NCI-H82 treated with DMSO at 0.1 percent for 48 hours (cell line): Measurements from ENCODE around the gene USP34.

Experiments used
- DNase-seq: peaks from one replicate; lab custom pipeline; 2025; ENCODE audit not compliant: unreplicated experiment; lab: John Stamatoyannopoulos, UW

USP34 gene

GRCh38 chr2:61327173-61327572 is 143.7 kb downstream of the USP34 start:
- DNase-seq, result no peak

- DNase-seq, result no peak
Observed at GRCh38 chr2:61326423-61326822, 144.5 kb downstream of the USP34 start.

GRCh38 chr2:61320181-61320580 is 150.7 kb downstream of the USP34 start:
- DNase-seq, result no peak

DNA sequence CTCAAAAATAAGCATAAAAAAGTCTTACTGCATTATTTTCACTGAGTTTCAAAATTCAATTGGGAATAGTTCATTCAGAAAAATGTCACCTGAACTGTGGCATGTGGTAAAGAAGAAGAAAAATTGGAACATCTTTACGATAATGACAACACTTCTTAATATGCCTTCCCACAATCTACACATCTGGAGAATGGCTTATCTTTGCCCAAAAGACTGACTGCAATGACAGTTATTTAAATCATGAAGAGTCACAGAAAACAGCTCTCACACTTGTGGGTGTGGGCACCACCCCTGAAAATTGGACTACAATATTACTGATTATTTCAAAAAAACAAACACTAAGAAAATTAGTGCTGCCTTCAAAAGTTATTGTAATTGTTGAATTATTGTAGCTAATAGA is 152.3 kb downstream of the USP34 start:
- DNase-seq, result no peak

DNA sequence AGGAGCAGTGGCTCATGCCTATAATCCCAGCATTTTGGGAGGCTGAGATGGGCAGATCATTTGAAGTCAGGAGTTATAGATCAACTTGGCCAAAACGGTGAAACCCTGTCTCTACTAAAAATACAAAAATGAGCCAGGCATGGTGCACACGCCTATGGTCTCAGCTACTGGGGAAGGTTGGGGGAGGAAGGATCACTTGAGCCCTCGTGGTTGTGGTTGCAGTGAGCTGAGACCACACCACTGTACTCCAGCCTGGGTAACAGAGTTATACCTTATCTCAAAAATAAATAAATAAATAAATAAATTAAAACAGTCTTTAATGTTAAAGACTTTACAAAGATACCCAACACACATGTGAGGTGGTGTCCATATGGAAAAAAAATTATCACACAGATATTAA is 174.9 kb downstream of the USP34 start:
- no peak for DNase-seq

DNA sequence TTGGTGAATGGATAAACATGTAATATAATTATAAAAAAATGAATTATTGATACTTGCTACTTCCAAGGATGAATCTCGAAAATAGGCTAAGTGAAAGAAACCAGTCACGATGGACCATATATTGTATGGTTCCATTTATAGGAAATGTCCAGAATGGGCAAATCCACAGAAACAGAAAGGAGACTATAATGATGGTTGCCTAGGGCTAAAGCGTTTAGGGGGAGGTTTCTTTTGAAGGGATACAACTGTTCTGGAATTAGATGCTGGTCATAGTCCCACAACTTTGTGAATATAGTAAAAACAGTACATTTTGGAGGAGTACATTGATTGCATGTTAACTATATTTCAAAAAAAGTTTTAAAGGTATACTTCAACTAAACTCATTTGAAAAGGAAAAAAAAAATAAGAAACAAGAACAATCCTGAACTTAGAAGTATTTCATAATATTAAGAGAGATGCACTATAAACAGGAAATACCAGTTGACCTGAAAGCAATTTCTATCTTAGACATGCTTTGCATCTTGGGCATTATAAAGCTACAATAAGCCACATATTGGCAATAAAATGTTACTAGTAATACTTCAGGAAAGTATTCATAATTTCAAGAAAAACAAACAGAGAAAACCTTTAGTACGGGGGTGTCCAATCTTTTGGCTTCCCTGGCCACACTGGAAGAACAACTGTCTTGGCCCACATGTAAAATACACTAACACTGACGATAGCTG is 178.9 kb downstream of the USP34 start:
- no peak for DNase-seq

DNA sequence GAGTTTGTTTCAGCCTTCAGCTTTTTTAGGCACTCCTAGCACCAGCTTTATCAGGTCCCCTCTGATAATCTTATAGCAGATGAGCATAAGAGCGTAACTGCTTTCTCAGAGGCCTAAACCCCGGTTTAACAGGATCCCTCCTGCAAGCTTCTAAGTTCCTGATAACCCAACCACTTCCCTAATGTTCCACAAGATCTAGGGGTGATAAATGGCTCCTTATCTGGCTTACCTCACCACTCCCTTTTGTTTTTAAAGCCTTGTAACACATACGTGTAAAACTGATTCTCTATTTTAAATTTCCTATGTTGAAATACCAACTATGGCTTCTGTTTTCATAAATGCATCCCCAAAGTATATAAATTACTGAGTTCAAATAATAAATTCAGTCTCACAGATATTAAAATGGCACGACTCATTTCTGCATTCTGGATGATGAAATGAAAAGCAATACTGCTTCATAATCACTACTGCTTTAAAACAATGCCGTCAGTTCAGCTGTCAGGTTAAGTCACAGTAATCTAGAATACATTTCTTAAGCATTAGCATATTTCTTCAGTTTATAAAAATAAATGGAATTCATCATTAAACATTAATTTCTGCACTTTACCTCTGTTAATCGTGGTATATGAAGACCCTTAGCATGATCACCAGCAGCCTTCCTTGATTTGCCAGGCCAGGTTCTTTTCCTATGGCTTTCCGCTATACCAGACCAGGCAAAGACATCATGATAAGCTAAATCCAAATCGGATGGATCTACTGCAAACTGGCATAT is 182.6 kb downstream of the USP34 start:
- DNase-seq, result no peak

DNA sequence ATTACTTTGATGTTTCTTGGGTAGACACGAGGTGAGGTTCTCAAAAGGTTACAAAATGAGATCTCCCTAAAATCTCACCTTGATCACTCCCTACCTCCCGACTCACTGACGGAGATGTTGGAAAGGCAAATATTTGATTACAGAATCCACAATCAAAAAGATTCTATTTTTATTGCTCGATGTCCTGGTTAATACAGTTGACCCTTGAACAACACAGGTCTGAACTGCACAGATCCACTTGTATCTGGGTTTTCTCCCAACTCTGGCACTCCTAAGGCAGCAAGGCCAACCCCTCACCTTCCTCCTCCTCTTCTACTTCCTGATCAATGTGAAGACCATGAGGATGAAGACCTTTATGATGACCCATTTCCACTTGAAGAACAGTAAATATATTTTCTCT is 183.6 kb downstream of the USP34 start:
- DNase-seq, result no peak

DNA sequence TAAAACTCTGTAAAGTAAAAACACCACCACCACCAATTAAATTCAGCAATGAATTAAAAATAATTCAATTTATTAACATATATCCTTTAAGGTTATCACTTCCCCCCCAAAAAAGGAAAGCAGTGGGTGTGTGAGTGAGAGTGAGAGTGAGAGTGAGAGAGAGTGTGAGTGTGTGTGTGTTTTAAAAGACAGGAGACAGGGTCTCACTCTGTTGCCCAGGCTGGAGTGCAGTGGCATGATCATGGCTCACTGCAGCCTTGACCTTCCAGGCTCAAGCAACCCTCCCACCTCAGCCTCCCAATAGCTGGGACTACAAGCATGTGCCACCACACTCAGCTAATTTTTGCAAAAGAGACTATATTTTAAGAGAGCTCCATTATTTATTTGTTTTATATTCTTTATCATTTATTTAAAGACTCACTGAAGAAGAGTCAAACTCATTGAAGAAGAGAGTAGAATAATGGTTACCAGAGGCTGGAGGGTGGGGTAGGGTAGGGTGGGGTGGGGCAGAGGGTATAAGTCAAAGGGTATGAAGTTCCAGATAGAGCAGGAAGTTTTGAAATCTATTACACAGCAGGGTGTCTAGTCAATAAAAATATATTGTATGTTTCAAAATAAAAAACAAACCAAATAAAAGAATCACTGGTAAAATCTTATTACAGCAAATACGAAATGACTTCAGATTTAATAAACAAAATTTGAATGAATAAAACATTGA is 187.3 kb downstream of the USP34 start:
- DNase-seq, result no peak

GRCh38 chr2:61282104-61282590 is 188.7 kb downstream of the USP34 start:
- no peak for DNase-seq

DNA sequence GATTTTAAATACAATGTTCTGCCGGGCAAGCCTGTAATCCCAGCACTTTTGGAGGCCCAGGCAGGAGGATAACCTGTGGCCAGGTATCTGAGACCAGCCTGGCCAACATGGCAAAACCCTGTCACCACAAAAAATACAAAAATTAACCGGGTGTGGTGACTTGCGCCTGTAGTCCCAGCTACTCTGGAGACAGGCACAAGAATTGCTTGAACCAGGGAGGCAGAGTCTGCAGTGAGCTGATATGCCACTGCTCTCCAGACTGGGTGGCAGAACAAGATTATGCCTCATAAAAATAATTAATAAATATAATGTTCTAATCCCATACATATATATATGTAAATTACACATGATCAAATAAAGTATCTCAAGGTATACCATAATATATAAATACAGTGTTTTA is 189.6 kb downstream of the USP34 start:
- no peak for DNase-seq

DNA sequence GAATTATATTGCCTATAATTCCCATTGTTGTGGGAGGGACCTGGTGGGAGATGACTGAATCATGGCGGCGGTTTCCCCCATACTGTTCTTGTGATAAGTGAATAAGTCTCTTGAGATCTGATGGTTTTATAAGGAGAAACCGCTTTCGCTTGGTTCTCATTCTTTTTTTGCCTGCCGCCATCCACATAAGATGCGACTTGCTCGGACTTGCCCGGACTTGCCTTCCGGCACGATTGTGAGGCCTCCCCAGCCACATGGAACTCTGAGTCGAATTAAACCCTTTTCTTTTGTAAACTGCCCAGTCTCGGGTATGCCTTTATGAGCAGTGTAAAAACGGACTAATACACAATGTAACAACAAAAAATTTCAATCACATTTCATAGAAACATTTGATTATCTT is 193.1 kb downstream of the USP34 start:
- no peak for DNase-seq

DNA sequence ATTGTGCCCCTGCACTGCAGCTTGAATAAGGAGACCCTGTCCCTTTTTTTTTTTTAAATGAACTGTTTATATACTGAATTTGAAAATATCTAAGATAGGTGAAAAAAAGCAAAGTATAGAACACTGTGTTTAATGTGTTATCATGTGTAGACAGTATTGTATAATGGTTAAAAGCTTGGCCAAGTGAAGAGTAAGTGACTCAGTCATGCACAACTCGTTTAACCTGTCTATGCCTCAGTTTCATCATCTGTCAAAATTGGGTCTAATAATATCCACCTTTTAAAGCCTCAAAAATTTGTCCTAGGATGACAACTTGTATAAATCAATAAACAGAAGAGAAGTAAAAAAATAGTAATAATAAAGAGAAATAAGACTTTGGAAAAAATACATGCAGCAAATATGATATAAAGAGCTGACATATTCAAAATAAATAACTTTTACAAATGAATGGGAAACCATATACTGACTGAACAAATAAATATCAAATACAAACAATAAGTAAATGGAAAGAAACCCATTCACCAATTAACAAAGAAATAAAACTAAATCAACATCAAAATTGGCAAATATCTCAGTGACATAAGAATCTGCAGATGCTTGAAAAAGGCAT is 195.2 kb downstream of the USP34 start:
- DNase-seq, result no peak

GRCh38 chr2:61272421-61273070 is 198.3 kb downstream of the USP34 start:
- DNase-seq, result no peak

GRCh38 chr2:61268249-61268648 is 202.6 kb downstream of the USP34 start:
- DNase-seq, result no peak

DNA sequence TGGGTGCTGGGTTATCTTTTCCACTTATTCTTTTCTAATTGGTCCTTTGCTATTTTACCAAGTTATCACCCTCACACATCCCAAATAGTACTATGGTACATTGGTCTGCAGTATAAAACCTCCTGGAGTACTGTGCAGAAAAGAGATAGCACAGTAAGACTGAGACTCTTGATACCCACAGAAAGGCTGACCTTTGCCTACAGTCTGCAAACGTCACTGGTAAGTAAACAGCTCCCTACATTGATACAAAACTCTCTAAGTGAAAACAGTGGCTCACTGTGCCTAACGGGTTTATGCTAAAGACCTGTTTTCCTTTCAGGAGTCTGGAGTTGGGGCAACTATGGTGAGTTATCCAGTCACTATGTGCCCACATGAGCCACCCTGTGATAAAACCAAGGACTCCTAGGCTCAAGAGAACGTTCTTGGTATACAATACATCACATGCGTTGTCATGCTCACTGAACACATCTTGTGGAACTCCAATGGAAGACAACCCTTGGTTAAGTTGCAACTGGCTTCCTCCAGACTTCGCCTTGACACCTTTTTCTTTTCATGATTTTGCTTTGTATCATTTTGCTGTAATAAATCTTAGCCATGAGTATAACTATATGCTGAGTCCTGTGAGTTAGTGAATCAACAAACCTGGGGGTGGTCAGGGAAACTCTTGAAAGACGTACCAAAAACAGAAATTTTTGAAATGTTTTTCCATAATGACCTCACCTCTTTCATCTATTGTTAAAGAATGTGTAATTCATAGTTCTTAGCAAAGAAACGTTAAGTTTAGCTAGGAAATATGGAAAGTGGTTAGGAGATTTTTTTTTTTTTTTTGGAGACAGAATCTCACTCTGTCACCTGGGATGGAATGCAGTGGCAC is 204.0 kb downstream of the USP34 start:
- DNase-seq, result no peak

DNA sequence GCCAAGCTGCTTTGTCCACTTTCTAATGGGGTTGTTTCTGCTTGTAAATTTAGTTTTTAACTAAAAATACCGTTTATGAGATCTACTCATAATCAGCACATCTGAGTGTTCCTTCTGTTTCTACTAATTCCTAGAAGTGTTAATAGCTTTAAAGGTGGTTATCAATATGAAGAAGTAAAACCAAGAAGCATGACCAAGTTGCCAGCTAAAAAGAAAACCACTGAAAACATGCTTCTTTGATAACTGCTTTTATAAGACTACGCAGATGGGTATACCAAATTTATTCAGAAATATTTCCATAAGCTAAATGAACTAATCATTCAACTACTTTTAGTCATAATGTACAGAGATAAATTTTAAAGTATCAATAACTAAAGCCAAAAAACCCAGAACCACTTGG is 207.1 kb downstream of the USP34 start:
- DNase-seq, result no peak

- DNase-seq, result no peak
Observed at GRCh38 chr2:61262699-61263098, 208.2 kb downstream of the USP34 start.

GRCh38 chr2:61257446-61257845 is 213.4 kb downstream of the USP34 start:
- no peak for DNase-seq
